ENCODE data around the gene SDF2. TPM values are rescaled to one million over a fixed set of nuclear protein-coding genes. Genes with fewer than 3 reads are reported as not detected.

Gene SDF2
- total RNA-seq, 1 donor from 2014 or later: 62.7 TPM

DNA sequence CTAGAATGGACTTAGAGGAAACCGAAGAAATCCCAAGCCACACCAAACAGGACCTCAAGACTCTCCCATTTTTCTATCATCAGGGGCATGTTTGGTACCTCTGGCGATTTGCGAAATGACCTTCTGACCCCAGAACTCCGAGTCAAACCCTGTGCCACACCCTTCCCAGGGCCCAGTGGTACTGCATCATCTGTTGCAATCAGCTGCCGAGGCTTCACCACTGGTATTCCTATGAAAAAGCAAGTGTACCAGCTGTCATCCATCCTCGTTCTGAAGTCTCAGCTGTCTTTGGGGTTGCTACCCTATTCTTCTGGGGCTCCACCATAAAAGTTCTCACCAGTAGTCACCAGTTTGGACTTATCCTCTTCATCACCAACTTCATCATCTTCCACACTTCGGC is 45.4 kb downstream of the SDF2 start:
- H3K36me3 ChIP-seq: peaks cover 25% of the 10 kb centered on the region
- no peak overlapping the region for H3K4me2 ChIP-seq
- no peak overlapping the region for H2AFZ ChIP-seq (replicated peaks)
- DNase-seq (ENCODE audit: low spot score): no peak
- peaks cover 13% of the 10 kb centered on the region for H3F3A ChIP-seq (ENCODE audit: low read depth)
- H3K4me1 ChIP-seq: no peaks in the 10 kb centered on the region
- TF ChIP-seq EZH2phosphoT487 (IDR thresholded peaks at IDR 0.05): no peak
- TF ChIP-seq EZH2 (IDR thresholded peaks at IDR 0.05): no peak
- TF ChIP-seq, protein P1, sequence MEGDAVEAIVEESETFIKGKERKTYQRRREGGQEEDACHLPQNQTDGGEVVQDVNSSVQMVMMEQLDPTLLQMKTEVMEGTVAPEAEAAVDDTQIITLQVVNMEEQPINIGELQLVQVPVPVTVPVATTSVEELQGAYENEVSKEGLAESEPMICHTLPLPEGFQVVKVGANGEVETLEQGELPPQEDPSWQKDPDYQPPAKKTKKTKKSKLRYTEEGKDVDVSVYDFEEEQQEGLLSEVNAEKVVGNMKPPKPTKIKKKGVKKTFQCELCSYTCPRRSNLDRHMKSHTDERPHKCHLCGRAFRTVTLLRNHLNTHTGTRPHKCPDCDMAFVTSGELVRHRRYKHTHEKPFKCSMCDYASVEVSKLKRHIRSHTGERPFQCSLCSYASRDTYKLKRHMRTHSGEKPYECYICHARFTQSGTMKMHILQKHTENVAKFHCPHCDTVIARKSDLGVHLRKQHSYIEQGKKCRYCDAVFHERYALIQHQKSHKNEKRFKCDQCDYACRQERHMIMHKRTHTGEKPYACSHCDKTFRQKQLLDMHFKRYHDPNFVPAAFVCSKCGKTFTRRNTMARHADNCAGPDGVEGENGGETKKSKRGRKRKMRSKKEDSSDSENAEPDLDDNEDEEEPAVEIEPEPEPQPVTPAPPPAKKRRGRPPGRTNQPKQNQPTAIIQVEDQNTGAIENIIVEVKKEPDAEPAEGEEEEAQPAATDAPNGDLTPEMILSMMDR (IDR thresholded peaks at IDR 0.05): no peak
- no peaks in the 10 kb centered on the region for H3K9me3 ChIP-seq (ENCODE audit: low read depth)
- H4K20me1 ChIP-seq (ENCODE audit: low read depth): peaks cover 3% of the 10 kb centered on the region
- Mint-ChIP-seq H3K27me3 (ENCODE audit: insufficient read depth, low read depth) (peaks cover 7% of the 10 kb centered on the region), H3K4me3 (no peak overlapping the region), H3K36me3 (peaks cover 29% of the 10 kb centered on the region), H3K27ac (no peak overlapping the region), H3K4me1 (peaks cover 5% of the 10 kb centered on the region), H3K9me3 (no peaks in the 10 kb centered on the region)
- H3K4me3 ChIP-seq: no peak overlapping the region
- H3K27ac ChIP-seq: no peak overlapping the region
- H3K9ac ChIP-seq: no peak overlapping the region
- H3K27me3 ChIP-seq: no peaks in the 10 kb centered on the region
- no peaks in the 10 kb centered on the region for H3K79me2 ChIP-seq (ENCODE audit: low read depth)

DNA sequence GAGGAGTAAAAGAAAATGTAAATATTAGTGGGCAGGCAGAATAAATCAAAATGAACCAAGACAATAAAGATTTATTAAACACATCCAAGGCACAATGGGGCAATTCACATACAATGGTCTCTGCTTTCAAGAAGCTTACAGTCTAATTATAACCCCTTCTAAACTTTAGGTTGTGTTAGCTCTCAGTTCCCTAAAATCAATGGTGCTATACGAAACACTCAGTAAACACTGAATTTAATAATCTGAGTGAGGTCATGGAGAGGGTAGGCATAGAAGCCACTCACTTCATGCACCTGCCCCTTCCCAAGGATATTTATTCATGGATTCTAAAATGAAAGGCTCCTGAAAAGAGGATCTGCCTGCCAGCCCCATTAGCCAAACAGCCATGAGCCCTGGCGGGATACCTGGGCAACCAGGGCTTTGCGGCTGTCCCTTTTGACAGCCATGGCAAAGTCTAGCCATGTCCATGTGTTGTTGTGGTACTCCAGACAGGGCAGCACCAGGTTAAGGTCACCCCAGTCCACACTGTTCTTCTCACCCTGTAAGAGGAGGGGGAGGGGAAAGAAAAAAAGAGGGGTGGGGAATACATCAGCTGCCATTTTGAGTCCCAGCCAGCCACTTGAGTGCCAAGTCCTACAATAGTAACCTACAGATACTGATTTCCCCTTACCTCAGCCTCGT is 46.3 kb downstream of the SDF2 start:
- Histone ChIP-seq H3K4me3 (no peak overlapping the region), H3K9ac (no peak overlapping the region), H3K27me3 (no peaks in the 10 kb centered on the region), H4K20me1 (ENCODE audit: low read depth) (no peaks in the 10 kb centered on the region), H2AFZ (replicated peaks) (no peak overlapping the region), H3K36me3 (peaks cover 25% of the 10 kb centered on the region), H3F3A (ENCODE audit: low read depth) (peaks cover 13% of the 10 kb centered on the region), H3K4me1 (no peaks in the 10 kb centered on the region), H3K79me2 (ENCODE audit: low read depth) (no peaks in the 10 kb centered on the region), H3K4me2 (no peak overlapping the region), H3K27ac (no peak overlapping the region), H3K9me3 (ENCODE audit: low read depth) (no peaks in the 10 kb centered on the region)
- no peaks in the 10 kb centered on the region for H3K9me3 Mint-ChIP-seq
- H3K36me3 Mint-ChIP-seq: peaks cover 30% of the 10 kb centered on the region
- peaks cover 5% of the 10 kb centered on the region for H3K4me1 Mint-ChIP-seq
- TF ChIP-seq EZH2 (IDR thresholded peaks at IDR 0.05) (no peak), EZH2phosphoT487 (IDR thresholded peaks at IDR 0.05) (no peak)
- TF ChIP-seq, protein P1 (IDR thresholded peaks at IDR 0.05): no peak
- DNase-seq (ENCODE audit: low spot score): no peak
- H3K4me3 Mint-ChIP-seq: no peak overlapping the region
- H3K27me3 Mint-ChIP-seq (ENCODE audit: insufficient read depth, low read depth): peaks cover 7% of the 10 kb centered on the region
- no peak overlapping the region for H3K27ac Mint-ChIP-seq

- Mint-ChIP-seq H3K36me3 (peaks cover 24% of the 10 kb centered on the region), H3K27ac (peak within 1 kb of the TSS; percentile 19)
Observed at GRCh38 chr17:28613931-28614381, 47.8 kb downstream of the SDF2 start, which contains the start of gene RSKR. Gene RSKR, minus strand, starts transcription at chr17:28614185. Its CDS starts 24 bp downstream, at chr17:28614161.

More at GRCh38 chr17:28613931-28614381, 47.8 kb downstream of the SDF2 start, which contains the start of gene RSKR:
- Mint-ChIP-seq H3K9me3 (no peaks in the 10 kb centered on the region), H3K27me3 (ENCODE audit: insufficient read depth, low read depth) (peaks cover 5% of the 10 kb centered on the region), H3K4me3 (no peak within 1 kb of the TSS), H3K4me1 (peaks cover 5% of the 10 kb centered on the region)
- no peaks in the 10 kb centered on the region for H4K20me1 ChIP-seq (ENCODE audit: low read depth)
- no peak within 1 kb of the TSS for H3K9ac ChIP-seq
- H3K36me3 ChIP-seq: peaks cover 25% of the 10 kb centered on the region
- no peaks in the 10 kb centered on the region for H3K9me3 ChIP-seq (ENCODE audit: low read depth)
- DNase-seq (ENCODE audit: low spot score): no peak
- no peak within 1 kb of the TSS for H3K4me3 ChIP-seq
- peaks cover 13% of the 10 kb centered on the region for H3F3A ChIP-seq (ENCODE audit: low read depth)
- TF ChIP-seq, protein P1 (IDR thresholded peaks at IDR 0.05): no peak
- TF ChIP-seq EZH2phosphoT487 (IDR thresholded peaks at IDR 0.05): no peak
- TF ChIP-seq EZH2 (IDR thresholded peaks at IDR 0.05): no peak
- H3K79me2 ChIP-seq (ENCODE audit: low read depth): no peaks in the 10 kb centered on the region
- no peak within 1 kb of the TSS for H3K27ac ChIP-seq
- H3K4me2 ChIP-seq: no peak within 1 kb of the TSS
- no peak within 1 kb of the TSS for H2AFZ ChIP-seq (replicated peaks)
- H3K27me3 ChIP-seq: no peaks in the 10 kb centered on the region
- H3K4me1 ChIP-seq: no peaks in the 10 kb centered on the region
